ENCODE measurements around the gene UST.
"Not testable (repeated sequence)": the region's sequence is repeated elsewhere in the genome, so short reads cannot be mapped to it uniquely, and the experiment has no call there.

UST gene

DNA sequence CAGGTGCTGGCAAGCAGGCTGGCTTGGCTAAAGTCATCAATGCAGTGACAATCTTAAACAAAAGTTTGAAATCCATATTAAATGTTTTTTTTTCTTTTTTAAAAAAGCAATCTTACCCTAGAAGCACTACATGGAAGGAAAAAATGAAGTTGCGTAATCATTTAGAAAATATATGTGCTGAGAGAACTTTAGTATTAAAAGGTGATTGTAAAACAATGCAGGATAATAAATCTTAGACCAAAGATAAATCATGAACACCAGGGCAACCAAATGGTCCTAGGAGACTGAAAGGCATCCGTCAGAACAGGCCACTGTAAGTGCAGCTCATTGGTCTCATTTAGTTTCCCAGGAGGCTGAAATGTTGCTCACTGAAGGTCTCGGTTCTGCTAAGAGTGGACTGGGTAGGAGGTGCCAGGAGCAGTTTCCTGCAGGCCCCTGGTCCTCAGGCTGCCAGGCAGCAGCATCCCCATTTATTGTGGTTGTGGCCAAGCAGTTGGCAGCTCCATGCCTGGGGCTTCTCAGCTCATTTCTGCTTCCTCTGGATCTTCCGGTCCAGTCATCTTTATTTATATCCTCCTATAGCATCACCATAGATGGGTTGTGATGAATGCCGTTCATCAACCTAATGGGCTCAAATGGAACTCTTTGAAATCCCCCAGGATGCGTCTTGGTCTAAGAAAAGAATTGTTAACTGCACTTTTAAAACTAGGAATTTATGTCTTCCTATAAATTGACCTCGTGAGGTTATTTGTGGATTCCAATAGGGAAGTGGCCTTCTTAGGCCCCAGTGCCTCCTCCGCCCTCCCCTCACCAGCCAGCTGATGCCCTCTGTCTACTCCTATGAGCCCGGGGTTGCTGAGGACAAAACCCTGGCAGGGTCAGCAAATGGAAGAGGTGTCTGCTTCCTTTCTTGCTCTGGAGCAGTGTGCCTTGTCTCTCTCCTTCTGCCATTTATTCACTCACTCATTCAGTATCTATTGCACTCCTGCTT, 269.0 kb downstream of the UST start:
- no peak for DNase-seq

DNA sequence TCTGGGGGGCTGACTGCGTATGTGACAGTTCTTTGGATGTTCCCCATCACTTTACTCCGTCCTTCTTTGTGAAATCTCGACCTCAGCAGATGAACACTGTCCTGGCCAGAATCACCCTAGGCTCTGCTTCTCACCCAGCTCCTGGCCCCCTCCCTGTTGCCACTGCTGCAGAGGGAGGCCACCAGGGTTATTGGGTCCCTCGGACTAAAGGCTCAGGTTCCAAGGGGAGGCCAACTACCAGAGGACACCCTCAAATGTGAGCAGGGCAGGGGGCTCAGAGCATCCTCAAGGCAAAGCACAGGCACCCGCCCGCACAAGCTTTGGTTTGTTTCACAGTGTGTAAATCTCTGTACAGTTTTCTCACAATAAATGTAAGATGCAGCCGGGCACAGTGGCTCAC, 269.9 kb downstream of the UST start:
- DNase-seq = no peak

DNA sequence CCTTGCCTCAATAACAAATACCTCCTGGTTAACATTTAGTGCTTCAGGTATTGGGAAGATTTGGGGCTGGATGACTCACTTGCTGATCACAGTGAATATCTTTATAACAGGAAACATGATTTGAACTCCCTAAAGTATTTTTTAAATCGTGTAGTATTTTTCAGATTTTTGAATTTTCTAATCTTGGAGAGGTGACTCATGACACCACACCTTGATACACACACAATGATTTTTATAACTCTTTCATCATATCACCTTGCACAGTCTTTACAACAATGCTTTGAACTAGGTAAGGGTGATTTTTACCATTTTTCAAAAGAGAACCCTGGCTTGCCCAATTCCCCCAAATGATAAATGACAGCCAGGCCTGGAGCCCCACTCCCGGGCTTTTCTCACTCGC, 273.5 kb downstream of the UST start:
- no peak for DNase-seq

DNA sequence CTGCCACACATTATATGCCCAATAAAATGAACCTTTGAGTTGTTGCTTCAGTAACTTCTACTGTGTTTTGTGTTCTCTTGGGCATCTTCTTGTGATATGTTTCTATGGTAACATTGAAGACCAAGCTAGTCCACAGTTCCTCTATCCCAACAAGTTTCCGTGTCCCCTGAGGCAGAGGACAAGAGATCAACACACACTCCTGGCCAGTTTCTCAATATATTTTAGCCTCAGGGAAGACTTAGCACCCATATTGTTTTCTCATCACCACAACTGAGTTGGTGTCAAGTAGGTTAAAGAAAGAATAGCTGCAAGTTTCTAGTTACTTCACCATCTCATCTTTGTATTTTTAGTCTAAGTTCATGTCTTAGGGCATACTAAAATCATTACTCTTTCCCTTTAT, 277.5 kb downstream of the UST start:
- DNase-seq = no peak

DNA sequence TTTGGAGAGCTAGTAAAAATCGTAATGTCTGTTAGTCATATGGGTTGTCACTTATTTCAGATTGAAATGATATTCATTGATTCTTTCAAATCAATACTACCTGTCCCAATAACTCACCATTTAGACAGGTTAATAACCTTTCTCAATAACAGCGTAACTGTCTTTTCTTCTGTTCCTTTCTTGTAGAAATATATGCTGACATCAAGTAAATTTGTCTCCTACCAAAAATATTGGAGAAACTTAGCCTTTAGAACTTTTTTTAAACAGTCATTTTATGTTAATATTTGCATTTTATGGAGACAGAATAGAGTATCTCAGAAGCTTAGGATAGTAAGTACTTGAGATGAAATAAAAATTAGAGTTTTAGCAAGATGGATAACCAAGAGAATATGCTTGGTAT, 278.2 kb downstream of the UST start:
- DNase-seq = no peak

DNA sequence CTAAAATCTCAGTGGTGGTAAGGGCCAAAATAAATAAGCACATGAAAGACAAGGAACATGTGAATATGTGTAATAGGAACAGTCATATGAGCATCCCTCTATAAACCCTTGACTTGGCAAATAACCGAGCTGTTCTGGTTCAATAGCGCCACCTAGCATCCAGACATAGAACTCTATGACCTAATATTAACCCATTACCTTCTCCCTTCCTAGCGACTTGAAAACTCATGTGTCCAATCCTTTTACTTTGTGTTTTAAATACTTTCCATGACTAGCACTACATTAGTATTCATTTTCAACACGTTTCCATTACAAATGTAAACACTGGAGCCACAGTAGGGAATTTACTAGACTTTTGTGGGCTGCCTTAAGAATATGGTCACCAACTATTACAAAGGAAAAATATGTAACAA, 279.7 kb downstream of the UST start:
- DNase-seq = no peak

DNA sequence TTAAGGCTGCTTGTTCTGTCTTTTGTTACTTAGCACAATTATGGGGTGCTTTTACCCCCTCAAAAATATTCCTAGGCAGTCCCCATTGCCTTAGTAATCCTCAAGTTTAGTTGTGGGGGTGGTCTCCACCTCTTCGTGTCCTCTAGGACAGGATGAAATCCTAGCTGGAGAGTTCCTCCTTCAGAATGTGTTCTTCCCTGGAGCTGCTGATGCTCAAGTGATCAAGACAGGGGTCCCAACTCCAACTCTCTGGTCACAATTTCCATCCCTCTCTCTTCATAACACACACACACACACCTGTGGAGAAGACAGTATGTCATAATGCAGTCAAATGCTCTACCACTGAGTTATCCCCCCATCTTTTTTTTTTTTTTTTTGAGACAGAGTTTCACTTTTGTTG, 280.7 kb downstream of the UST start:
- DNase-seq = no peak

DNA sequence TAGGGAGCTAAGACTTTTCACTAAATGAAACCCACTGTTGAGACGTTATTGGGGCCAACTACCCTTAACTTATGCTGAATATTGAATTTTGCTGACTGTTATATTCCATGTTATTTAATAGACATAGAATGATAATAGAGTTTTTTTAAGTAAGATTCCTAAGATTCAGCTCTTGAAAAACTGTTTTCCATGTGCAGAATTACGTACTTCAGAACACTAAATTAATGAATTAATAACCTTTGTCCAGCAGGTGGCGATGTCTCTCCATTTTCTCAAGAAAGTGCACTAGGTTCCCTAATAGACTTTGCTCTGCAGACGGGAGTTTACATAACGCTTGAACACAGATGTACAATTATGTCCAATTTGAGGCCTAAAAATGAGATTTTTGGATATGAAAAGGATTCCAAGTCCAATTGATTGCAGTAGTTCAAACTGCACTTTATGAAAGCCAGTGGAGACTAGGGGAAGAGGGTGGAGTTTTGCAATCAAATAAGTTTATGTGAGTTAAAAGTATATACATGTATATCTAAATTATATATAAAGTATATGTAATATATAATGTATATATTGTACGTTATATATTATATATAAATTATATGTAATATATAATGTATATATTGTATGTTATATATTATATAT, 282.1 kb downstream of the UST start:
- DNase-seq = no peak

DNA sequence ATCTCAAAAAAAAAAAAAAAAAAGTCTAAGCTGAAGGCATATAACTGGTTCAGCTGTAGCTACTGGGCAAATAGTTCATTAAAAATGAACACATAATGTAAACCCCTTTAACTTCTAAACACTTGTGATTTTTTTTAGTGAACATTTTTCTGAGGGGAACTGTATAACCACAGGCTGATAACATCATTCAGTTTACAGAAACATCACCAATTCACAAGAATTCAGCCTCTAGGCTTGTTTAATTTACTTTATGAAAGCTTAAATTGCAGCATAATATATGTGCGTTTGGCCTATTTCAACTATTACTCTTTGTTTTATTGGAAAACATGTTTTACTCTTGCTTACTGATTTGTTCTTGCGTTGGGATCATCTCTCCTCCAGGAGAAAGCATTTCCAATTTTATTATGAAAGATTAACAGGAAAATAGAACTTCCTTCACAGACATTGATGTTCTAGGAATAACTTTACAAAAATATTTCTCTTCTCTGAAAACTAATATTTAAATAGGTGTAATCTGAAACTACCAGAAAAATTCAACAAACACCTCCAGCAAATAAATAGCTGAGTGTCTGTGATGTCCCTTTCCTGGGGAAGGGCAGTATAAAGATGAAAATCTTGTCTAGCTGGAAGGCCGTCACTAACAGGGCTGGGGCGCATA, 284.5 kb downstream of the UST start:
- no peak for DNase-seq

DNA sequence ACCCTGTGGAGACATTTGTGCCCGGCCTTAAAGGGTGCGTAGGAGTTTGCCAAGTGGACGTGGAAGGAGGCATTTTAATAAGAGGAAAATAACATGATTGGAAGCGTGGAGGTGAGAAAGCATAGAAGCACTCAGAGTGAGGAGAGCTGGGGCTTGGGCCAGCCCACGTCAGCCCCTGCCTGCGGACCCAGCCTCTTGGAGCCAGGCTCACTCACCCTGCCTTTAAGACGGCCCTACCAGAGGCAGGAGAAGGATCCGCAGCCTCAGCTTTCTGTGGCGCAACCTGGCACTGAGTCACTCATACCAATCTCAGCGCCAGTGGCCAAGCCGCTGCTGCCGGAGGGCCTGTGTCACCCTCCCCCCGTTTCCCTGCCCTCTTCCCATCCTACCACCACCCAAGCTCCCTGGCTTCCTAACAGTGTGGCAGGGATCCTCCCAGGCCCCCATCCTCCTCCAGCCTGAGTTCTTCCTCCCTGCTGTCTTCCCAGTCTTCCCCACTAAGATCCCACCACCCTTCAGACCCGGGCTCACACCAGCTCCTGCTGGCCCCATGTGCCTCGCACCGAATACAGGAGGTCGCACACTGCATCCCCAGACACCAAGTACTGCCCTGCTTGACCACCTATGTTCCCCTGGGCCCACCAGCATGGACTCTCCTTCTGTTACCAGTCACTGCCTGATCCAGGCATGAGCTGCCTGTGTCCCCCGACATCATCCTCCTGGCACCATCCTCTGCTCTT, 285.2 kb downstream of the UST start:
- peak; percentile 69 for DNase-seq

DNA sequence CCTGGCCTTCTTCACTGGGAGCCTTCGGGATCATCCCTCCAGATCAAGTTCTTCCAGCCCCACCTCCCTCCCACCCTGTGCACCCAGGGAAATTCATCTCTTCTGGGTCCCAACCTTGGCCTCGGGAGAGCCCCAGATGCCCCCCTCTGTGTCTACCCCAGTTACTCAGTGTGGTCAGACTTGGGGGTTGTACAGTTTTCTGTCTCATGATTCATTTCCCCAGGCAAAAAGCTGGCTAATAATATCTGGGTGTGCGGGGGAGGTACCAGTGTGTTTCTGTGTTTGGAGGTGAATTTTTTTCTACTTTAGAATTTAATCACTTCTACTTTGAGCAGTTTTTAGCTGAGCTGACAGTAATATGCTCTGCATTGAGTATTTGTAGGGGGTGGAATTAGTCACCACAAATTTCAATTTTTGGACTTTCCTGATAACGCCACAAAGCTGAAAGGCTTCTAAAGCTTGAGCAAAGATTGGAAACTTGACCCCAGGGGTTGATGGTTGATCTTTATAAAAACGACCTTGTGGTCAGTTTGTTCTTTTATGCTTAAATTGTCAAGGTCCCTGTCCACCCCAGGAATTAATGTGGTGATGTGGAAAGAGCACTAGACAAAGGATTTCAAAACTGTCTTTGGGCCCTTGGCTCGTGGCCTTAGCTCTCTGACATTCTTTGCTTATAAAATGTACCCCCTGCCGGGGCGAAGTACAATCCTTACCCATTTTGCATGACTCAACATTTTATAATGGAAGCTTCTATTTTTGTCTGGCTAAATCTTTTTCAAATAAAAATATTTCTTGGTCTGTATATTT, 286.0 kb downstream of the UST start:
- DNase-seq = peak; percentile 75

DNA sequence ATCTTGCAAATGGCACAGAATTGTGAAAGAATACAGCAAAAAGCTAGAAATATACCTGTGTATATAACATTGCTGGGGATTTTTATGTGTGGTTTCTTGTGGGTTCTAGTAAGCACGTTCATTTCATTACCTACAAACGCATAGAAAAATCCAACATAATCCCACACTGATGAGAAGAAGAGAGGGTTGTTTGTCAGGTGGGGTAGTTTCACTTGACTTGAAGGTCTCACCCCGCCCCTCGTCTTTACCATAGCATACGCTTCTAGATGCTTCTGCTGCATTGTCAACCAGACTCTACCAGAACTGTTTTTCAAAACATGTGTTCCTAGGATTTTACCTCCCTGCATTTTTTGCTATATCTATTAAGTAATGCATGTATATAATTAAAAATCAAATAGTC, 286.6 kb downstream of the UST start:
- DNase-seq = no peak

DNA sequence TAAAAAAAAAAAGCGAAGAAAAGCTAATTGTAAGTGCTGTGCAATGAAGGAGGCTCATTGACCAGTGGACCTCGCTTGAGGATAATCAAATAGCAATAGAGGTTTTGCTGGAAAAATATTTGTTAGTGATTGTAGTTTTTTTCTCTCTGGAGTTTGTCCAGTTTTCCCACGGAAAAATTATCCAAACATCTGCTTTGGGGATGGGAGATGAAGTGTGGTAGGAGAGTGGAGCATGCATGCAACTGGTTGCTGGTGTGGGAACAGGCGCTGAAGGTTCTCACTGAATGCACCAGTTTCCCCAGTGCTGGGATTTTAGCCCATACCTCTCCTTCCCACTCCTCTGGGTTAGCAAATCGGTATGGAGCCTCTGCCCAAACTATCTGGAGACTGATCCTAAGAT, 288.9 kb downstream of the UST start:
- no peak for DNase-seq

DNA sequence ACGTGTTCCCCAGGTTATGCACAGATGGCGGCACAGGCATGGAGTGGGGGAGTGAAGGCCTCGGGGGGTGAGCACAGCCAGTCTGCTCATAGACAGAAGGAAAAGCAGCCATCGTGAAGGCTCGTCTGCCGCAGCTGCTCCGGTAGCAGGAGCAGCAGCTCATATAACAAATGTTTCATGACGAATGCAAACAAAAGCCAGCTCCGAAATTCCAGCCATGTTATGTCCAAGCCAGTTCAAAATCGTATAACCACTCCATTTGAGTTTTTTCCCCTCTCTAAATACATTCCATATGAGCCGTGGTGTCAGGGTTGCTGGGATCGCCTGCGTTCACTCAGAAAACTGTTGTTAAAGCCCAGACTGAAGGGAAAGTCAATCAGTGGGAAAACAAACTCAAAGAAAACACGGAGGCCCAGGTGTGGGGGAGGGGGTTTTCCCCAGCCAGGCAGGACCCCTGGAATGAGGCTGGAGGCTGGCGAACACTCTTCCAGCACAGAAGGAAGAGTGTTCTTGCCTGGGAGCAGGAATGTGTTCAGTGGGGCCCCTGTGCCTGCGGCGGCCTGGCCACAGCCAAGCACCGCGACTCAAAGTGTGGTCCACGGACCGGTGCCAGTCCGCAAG, 290.3 kb downstream of the UST start:
- no peak for DNase-seq

DNA sequence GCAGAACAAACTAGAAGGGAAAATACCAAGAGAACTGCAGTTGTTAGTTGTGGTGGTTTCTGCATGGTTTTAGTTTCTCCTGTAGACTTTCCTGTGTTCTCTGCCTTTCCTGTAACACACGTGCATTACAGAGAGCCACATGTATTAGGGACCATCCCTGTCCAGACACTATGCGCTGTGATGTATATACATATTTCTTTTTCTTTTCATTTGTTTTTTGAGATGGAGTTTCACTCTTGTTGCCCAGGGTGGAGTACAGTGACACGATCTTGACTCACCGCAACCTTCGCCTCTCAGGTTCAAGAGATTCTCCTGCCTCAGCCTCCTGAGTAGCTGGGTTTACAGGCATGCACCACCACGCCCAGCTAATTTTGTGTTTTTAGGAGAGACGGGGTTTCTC, 292.2 kb downstream of the UST start:
- not testable (repeated sequence) for DNase-seq

DNA sequence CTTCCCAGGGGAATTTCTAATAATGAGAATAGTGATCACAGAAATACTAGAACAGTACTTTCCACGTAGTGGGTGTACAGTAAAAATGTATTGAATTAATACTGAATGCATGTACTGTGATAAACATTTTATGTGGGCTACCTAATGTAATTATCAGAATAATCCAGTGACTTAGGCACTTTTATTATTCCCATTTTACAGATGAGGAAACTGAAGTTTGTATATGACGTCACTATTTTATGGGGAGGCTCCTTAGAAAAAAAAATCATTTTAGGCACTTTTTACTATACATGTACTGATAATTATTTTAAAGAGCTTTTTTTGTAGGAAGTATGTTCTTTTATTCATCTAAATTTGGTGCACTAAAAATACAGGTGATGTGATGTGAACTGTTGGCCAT, 295.1 kb downstream of the UST start:
- DNase-seq = no peak

DNA sequence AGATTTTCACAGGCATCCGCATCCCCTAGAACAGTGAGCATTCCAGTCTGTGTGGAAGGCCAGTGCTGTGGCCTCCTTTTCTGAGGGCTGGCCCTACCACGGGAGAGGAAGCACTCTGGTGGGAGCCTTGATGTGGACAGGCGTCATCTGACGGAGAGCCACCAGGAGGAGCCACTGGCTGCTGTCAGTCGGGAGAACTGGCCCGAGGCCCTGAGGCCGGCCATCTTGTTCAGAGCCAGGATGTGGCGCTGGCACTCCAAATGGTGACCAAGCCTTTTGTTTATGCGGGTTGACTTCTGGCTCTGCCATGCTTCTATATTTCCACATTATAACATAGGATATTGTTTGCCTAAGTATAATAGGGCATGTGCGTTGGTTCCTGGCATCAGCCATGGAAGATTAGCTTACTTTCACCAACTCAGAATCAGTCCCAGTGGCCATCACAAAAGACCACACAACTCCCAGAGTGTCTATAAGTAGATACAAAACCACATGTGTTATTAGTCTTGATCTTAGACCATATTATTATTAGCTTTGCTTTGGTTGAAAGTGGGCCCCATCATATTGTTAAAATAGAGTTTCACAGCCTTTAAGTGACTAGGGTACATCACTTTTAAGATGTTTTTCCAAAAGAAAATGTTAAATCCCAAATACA, 296.8 kb downstream of the UST start:
- DNase-seq = no peak

DNA sequence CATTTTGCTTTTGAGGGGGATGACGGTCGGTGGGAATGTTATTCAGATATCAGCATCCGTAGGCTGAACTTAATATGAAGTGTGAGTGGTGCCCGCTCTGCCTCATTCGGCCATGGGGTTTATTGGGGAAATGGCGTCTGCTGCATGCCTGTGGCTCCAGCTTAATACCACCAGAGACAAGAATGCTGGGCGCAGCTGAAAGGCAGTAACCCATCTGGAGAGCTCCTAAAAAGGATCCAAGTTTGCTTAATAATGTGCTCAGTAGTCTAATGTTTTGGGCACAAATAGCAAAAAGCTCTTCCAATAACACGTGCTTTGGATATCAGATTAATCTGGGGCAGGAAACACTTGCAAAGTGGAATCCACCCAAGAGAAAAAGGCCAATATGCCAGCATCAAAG, 297.7 kb downstream of the UST start:
- DNase-seq = no peak

DNA sequence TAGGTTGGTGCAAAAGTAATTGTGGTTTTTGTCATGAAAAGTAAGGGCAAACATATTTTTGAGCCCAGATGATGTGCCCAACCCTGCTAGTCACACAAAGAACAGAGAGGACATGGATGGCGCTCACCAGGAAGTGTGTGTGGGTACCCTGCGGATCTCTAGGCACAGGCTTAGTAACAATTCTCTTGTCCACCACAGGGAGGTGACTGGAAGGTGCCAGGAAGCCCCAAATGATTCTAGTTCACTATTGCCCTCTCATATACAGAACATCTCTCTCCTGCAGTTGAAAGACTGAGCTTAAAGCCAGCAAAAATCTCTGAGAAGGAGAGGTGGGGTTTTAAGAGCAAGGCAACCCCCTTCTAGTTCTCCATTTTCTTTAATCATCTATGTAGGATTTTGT, 298.6 kb downstream of the UST start:
- no peak for DNase-seq

DNA sequence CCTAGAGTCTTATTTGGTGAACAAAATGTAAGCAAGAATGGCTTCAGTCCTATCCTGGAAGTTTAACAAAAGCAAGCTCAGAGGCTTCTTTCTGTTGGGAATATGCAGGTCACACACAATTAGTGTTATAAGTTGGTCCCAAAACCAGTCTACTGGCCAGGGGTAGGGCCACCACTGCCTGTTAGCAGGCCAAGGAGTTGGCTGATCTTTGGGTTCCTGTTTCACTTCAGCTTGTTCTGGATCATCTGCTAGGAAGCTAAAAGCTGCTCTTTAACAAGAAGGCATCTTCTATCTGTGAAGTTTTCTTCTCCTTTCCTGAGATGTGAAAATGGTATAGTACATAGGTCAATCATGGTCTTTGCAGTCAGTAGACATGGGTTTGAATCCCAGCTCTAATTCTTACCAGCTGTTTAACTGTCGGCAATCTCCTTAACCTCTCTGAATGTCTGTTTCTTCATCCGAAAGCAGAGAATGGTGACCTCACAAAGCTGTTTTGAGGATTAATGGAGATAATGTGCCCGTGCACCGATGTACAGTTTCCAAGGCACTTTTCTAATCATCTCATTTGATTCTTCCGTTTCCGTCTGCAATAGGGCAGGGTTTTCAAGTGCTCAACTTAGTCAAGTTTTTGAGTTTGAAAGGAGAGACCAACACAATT, 299.5 kb downstream of the UST start:
- DNase-seq = no peak

DNA sequence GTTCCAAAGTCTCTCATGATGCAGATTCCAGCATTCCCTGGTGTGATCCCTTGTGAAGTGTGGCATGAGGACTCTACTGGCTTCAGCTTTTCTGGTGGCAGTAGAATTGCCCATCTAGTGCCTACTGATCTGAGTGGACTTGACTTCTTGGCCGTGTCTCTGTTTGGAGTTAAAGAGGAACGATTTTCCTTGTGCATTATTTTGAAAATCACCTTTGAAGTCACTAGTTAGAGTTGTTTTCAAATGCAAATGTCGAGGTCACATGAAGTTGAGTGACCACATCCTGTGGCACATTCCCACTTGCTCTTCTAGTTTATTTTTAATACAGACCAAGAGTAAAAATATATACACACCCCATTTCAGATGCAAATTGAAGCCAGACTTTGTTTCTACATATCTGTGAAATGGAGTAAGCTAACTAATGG, 300.0 kb downstream of the UST start:
- no peak for DNase-seq
